ENCODE measurements around the gene TOLLIP. TPM values are rescaled to one million over a fixed set of nuclear protein-coding genes. Genes with fewer than 3 reads are reported as not detected.
A peak's percentile ranks its signal among the peaks of the same experiment; 100 is the strongest.
"Not testable (repeated sequence)": the region's sequence is repeated elsewhere in the genome, so short reads cannot be mapped to it uniquely, and the experiment has no call there.

Gene TOLLIP
- total and polyA plus RNA-seq, 10 donors = 16.1 to 67.4 (median 46.2) TPM

DNA sequence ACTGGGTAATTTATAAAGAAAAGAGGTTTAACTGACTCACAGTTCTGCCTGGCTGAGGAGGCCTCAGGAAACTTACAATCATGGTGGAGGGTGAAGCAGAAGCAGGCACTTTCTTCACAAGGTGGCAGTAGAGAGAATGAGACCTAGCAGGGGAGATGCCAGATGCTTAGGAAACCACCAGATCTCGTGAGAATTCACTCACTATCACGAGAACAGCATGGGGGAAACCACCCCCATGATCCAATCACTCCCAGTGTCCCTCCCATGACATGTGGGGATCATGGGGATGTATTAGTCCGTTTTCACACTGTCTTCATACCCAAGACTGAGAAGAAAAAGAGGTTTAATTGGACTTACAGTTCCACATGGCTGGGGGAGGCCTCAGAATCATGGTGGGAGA, 45.0 kb downstream of the TOLLIP start:
- intact Hi-C loops (cut with DNase I; ENCODE audit: low total_unique reads); H3K4me3 ChIP-seq; H3K36me3 ChIP-seq; H3K27me3 ChIP-seq (replicated peaks in 1 of 7): not testable (repeated sequence)
- Histone ChIP-seq H3K27ac (peak overlapping the region in 1 of 8 donors; percentile 18), H3K9me3 (peaks cover 0 to 21% (median 11%) of the 10 kb centered on the region in 8 donors), H3K4me1 (peaks cover 9 to 27% (median 16%) of the 10 kb centered on the region in 6 donors)
- peak; percentile 6 for DNase-seq
- TF ChIP-seq, protein P1, sequence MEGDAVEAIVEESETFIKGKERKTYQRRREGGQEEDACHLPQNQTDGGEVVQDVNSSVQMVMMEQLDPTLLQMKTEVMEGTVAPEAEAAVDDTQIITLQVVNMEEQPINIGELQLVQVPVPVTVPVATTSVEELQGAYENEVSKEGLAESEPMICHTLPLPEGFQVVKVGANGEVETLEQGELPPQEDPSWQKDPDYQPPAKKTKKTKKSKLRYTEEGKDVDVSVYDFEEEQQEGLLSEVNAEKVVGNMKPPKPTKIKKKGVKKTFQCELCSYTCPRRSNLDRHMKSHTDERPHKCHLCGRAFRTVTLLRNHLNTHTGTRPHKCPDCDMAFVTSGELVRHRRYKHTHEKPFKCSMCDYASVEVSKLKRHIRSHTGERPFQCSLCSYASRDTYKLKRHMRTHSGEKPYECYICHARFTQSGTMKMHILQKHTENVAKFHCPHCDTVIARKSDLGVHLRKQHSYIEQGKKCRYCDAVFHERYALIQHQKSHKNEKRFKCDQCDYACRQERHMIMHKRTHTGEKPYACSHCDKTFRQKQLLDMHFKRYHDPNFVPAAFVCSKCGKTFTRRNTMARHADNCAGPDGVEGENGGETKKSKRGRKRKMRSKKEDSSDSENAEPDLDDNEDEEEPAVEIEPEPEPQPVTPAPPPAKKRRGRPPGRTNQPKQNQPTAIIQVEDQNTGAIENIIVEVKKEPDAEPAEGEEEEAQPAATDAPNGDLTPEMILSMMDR (IDR thresholded peaks at IDR 0.05 in 8 of 11, conservative IDR thresholded peaks at IDR 0.05 in 3 of 11) = peak in 9 of 11 experiments; percentile 28 to 65 (median 48)
- 22 to 36% (median 28%) methylated on average over 3 of the region's 3 CpGs for WGBS, 5 donors

DNA sequence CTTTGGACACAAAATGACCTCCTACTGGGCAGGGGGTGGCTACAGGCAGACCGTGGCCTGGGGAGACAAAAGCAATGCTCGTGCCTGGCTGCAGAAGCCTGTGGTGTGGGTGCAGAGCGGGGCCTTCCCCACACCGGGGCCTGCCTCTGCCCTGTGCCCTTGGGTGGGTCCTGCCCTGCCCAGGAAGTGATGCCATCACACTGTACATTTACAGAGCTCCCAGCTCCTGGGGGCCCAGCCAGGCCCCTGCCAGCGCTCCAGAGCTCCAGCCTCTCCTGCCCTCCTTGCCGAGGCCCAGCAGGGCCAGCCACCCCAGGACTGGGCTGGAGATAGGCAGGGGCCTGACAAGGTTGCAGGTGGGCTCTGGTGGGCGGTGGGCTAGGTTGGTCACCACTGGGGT, 46.4 kb downstream of the TOLLIP start:
- Histone ChIP-seq H3K4me1 (peaks cover 9 to 27% (median 16%) of the 10 kb centered on the region in 6 donors), H3K27ac (peak overlapping the region in 7 of 8 donors; percentile 46 to 87 (median 81)), H3K4me3 (peak overlapping the region in 6 of 8 donors; percentile 29 to 72 (median 48)), H3K36me3 (no peaks in the 10 kb centered on the region), H3K9me3 (peaks cover 0 to 21% (median 11%) of the 10 kb centered on the region in 8 donors), H3K27me3 (replicated peaks in 1 of 7) (no peaks in the 10 kb centered on the region)
- intact Hi-C loops (cut with DNase I; ENCODE audit: low total_unique reads) = no loop called here
- peak; percentile 83 for DNase-seq
- WGBS, 5 donors = 23 to 35% (median 24%) methylated on average over 5 to 7 of the region's 7 CpGs
- TF ChIP-seq POLR2AphosphoS5 (IDR thresholded peaks at IDR 0.05) = no peak
- TF ChIP-seq, protein P1 (IDR thresholded peaks at IDR 0.05 in 8 of 11, conservative IDR thresholded peaks at IDR 0.05 in 3 of 11) = no peak
- TF ChIP-seq POLR2A (IDR thresholded peaks at IDR 0.05) = no peak

DNA sequence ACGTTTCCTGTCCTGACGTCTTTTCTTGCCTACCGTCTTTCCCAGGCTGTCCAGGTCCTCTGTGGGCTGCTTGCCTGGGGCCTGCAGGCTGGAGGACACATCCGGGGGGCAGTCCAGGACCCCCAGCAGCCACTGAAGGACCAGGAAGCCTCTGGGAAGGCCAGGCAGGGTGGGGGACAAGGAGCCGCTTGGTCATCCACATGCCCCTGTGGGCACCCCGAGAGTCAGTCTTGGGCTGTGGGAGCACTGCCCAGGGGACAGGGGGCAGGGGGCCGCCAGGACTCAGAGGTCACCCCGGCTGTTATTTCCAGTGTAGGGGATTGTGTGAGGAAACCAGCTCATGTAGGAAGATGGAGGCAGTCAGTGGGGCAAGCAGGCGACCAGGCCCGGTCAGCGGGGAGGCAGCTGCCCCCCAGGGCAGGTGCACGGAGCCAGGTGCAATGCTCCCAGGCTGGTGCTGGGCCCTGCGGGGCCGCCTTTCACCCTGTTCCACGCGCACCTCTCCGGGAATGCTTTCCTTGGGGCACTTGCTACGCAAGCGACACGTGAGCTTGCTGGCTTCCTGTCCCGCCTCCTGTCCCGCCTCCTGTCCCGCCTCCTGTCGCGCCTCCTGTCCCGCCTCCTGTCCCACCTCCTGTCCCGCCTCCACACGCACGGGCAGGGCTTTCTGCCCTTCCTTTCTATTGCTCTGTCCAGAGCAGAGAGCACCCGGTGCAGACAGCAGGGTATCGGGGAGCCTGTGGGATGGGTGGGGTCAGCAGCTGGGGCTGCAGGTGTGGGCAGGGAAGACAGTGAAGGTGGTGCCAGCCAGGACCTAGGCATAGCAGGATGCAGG, 47.0 kb downstream of the TOLLIP start:
- H3K9me3 ChIP-seq = peaks cover 0 to 21% (median 11%) of the 10 kb centered on the region in 8 donors
- intact Hi-C loops (cut with DNase I; ENCODE audit: low total_unique reads) = no loop called here
- peaks cover 9 to 27% (median 16%) of the 10 kb centered on the region in 6 donors for H3K4me1 ChIP-seq
- TF ChIP-seq POLR2A (IDR thresholded peaks at IDR 0.05) (peak in 1 of 3 donors; percentile 1), POLR2AphosphoS5 (IDR thresholded peaks at IDR 0.05) (peak; percentile 78 to 83 (median 83))
- TF ChIP-seq, protein P1 (IDR thresholded peaks at IDR 0.05 in 8 of 11, conservative IDR thresholded peaks at IDR 0.05 in 3 of 11) = no peak
- peak; percentile 95 for DNase-seq
- 11 to 27% (median 13%) methylated on average over 24 to 31 of the region's 31 CpGs for WGBS, 5 donors
- H3K36me3 ChIP-seq = no peaks in the 10 kb centered on the region
- H3K27ac ChIP-seq = peak overlapping the region; percentile 68 to 87 (median 78)
- no peaks in the 10 kb centered on the region for H3K27me3 ChIP-seq (replicated peaks in 1 of 7)
- H3K4me3 ChIP-seq = peak overlapping the region; percentile 29 to 72 (median 44)
